ENCODE measurements around the gene CCDC88B. TPM values are rescaled to one million over a fixed set of nuclear protein-coding genes. Genes with fewer than 3 reads are reported as not detected.

The CCDC88B gene
- total and polyA plus RNA-seq, 2 experiments from 2014 or later = 4.9 to 10.0 TPM

DNA sequence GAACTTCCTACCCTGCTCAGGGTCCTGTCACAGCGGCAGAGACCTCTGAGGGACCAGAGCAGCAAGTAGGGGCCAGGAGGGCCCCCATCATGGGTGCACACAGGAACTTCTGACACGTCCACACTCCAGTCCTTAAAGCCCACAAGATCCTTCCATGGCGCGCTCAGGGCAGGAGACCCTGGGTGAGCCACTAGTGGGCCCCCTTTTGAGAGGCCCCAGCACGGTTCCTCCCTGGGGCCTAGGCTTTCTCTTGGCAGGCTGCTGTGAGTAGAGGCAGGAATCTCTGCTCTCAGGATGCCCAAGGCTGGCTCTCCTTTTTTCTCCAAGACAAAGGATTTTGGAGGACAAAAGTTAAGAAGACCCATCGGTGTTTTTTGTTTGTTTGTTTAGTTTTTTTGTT, 41.3 kb downstream of the CCDC88B start:
- no peak for TF ChIP-seq EZH2 (IDR thresholded peaks at IDR 0.05; ENCODE audit: borderline replicate concordance)
- no peak for TF ChIP-seq CTCF (IDR thresholded peaks at IDR 0.05; ENCODE audit: poor library complexity)
- no peak for TF ChIP-seq EZH2phosphoT487 (IDR thresholded peaks at IDR 0.05; ENCODE audit: low read depth, severe bottlenecking, unreplicated experiment)
- Histone ChIP-seq H3K9me2 (replicated peaks; ENCODE audit: insufficient read depth) (no peaks in the 10 kb centered on the region), H3K4me3 (no peak overlapping the region), H2AFZ (no peak overlapping the region), H3K9me3 (ENCODE audit: low read depth) (no peaks in the 10 kb centered on the region), H4K20me1 (ENCODE audit: insufficient read depth, poor library complexity, severe bottlenecking) (no peaks in the 10 kb centered on the region), H3K4me2 (no peak overlapping the region), H3K4me1 (ENCODE audit: insufficient read depth) (no peaks in the 10 kb centered on the region), H3K79me2 (no peaks in the 10 kb centered on the region), H3K36me3 (replicated peaks; ENCODE audit: insufficient read depth, low read depth) (no peaks in the 10 kb centered on the region), H3K27ac (no peak overlapping the region), H3K27me3 (no peaks in the 10 kb centered on the region)
- whole genome bisulfite sequencing (ENCODE audit: low lambda C conversion rate, missing lambda C conversion rate) = 72% methylated on average over 6 of the region's 6 CpGs
- no peak for DNase-seq (ENCODE audit: low spot score)

- Histone ChIP-seq H3K4me2 (no peak overlapping the region), H3K36me3 (replicated peaks; ENCODE audit: insufficient read depth, low read depth) (no peaks in the 10 kb centered on the region), H3K4me1 (ENCODE audit: insufficient read depth) (no peaks in the 10 kb centered on the region), H3K79me2 (no peaks in the 10 kb centered on the region), H2AFZ (no peak overlapping the region), H3K4me3 (no peak overlapping the region), H3K9me3 (ENCODE audit: low read depth) (no peaks in the 10 kb centered on the region), H4K20me1 (ENCODE audit: insufficient read depth, poor library complexity, severe bottlenecking) (no peaks in the 10 kb centered on the region), H3K9me2 (replicated peaks; ENCODE audit: insufficient read depth) (no peaks in the 10 kb centered on the region), H3K27me3 (no peaks in the 10 kb centered on the region), H3K27ac (no peak overlapping the region)
- no peak for DNase-seq (ENCODE audit: low spot score)
- no peak for TF ChIP-seq EZH2 (IDR thresholded peaks at IDR 0.05; ENCODE audit: borderline replicate concordance)
- 69% methylated on average over 6 of the region's 6 CpGs for WGBS (ENCODE audit: low lambda C conversion rate, missing lambda C conversion rate)
Measured at GRCh38 chr11:64382047-64382446, 42.0 kb downstream of the CCDC88B start.

GRCh38 chr11:64382586-64382985, 42.6 kb downstream of the CCDC88B start:
- Histone ChIP-seq H3K4me1 (ENCODE audit: insufficient read depth) (no peaks in the 10 kb centered on the region), H2AFZ (no peak overlapping the region), H3K9me2 (replicated peaks; ENCODE audit: insufficient read depth) (no peaks in the 10 kb centered on the region), H3K9me3 (ENCODE audit: low read depth) (no peaks in the 10 kb centered on the region), H3K4me3 (no peak overlapping the region), H3K4me2 (no peak overlapping the region), H3K79me2 (no peaks in the 10 kb centered on the region), H3K36me3 (replicated peaks; ENCODE audit: insufficient read depth, low read depth) (no peaks in the 10 kb centered on the region), H3K27me3 (no peaks in the 10 kb centered on the region), H4K20me1 (ENCODE audit: insufficient read depth, poor library complexity, severe bottlenecking) (no peaks in the 10 kb centered on the region), H3K27ac (no peak overlapping the region)
- DNase-seq (ENCODE audit: low spot score) = no peak
- 65% methylated on average over 8 of the region's 8 CpGs for WGBS (ENCODE audit: low lambda C conversion rate, missing lambda C conversion rate)
- TF ChIP-seq CTCF (IDR thresholded peaks at IDR 0.05; ENCODE audit: poor library complexity) (no peak), EZH2 (IDR thresholded peaks at IDR 0.05; ENCODE audit: borderline replicate concordance) (no peak), EZH2phosphoT487 (IDR thresholded peaks at IDR 0.05; ENCODE audit: low read depth, severe bottlenecking, unreplicated experiment) (no peak)

DNA sequence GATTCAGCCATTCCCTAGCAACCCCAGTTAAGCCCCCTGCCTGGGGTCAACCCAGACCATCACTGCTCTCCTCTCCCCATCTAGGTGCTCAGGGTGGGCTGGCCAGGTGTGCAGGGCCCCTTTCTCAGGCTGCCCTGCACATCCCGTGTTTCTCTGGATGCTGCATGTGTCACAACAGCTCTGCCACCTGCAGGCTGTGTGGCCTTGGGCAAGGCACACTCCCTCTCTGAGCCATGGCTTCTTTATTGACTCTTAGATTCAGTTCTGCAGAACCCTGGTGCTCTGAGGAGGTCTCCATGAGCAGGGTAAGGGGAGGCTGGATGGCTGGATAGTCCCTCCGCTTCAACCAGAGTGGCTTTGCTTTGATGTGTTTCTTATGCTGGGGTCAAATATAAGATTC, 43.6 kb downstream of the CCDC88B start:
- H3K4me1 ChIP-seq (ENCODE audit: insufficient read depth) = no peaks in the 10 kb centered on the region
- H3K4me3 ChIP-seq = no peak overlapping the region
- no peaks in the 10 kb centered on the region for H4K20me1 ChIP-seq (ENCODE audit: insufficient read depth, poor library complexity, severe bottlenecking)
- no peak overlapping the region for H3K27ac ChIP-seq
- H3K9me2 ChIP-seq (replicated peaks; ENCODE audit: insufficient read depth) = no peaks in the 10 kb centered on the region
- 50% methylated on average over 2 of the region's 2 CpGs for WGBS (ENCODE audit: low lambda C conversion rate, missing lambda C conversion rate)
- H3K79me2 ChIP-seq = no peaks in the 10 kb centered on the region
- H3K36me3 ChIP-seq (replicated peaks; ENCODE audit: insufficient read depth, low read depth) = no peaks in the 10 kb centered on the region
- H3K4me2 ChIP-seq = no peak overlapping the region
- H2AFZ ChIP-seq = no peak overlapping the region
- TF ChIP-seq CTCF (IDR thresholded peaks at IDR 0.05; ENCODE audit: poor library complexity) (no peak), EZH2 (IDR thresholded peaks at IDR 0.05; ENCODE audit: borderline replicate concordance) (no peak), EZH2phosphoT487 (IDR thresholded peaks at IDR 0.05; ENCODE audit: low read depth, severe bottlenecking, unreplicated experiment) (no peak)
- H3K9me3 ChIP-seq (ENCODE audit: low read depth) = no peaks in the 10 kb centered on the region
- no peak for DNase-seq (ENCODE audit: low spot score)
- no peaks in the 10 kb centered on the region for H3K27me3 ChIP-seq
